GM12891 (cell line): ENCODE data around the gene PIAS4.

ENCODE experiments used
- DNase-seq: peaks from one replicate; pipeline ENCODE4 v3.0.0; 2011; ENCODE audit warnings: low spot score; ENCODE audit not compliant: insufficient read length
- FAIRE-seq: peaks from 2 replicates; lab custom pipeline; 2011; peaks lifted over from hg19 to GRCh38; lab: Jason Lieb, UNC
- PAX5 ChIP-seq: IDR thresholded peaks from 2 replicates; pipeline ENCODE4 v1.6.1; 2011; ENCODE audit warnings: low read length, moderate library complexity, mild to moderate bottlenecking; ENCODE audit not compliant: insufficient read depth, severe bottlenecking
- POLR2A ChIP-seq: IDR thresholded peaks from 2 replicates; pipeline ENCODE4 v1.6.1; 2011; ENCODE audit warnings: low read depth, low read length, control low read depth
- POLR2AphosphoS5 ChIP-seq: IDR thresholded peaks from 2 replicates; pipeline ENCODE4 v1.6.1; 2011; ENCODE audit warnings: low read depth, low read length, control low read depth
- POU2F2 ChIP-seq: IDR thresholded peaks from 2 replicates; pipeline ENCODE4 v1.6.1; 2011; ENCODE audit warnings: low read depth, mild to moderate bottlenecking, control low read depth, low read length, moderate library complexity
- SPI1 ChIP-seq: IDR thresholded peaks from 2 replicates; pipeline ENCODE4 v1.6.1; 2011; ENCODE audit warnings: low read depth, low read length, control low read depth
- TAF1 ChIP-seq: IDR thresholded peaks from 2 replicates; pipeline ENCODE4 v1.6.1; 2011; ENCODE audit warnings: low read depth, low read length, control low read depth

Gene PIAS4

GRCh38 chr19:4061683-4062418 is 54.3 kb downstream of the PIAS4 start:
- no peak for DNase-seq
- FAIRE-seq: no peak
- no peak for TF ChIP-seq POLR2A

GRCh38 chr19:4062419-4063368 is 55.2 kb downstream of the PIAS4 start:
- no peak for DNase-seq
- peak; percentile 43 for FAIRE-seq

GRCh38 chr19:4063369-4064148 is 56.0 kb downstream of the PIAS4 start:
- FAIRE-seq (peak; percentile 5), DNase-seq (no peak)
- TF ChIP-seq TAF1: no peak
- TF ChIP-seq POLR2A: no peak
- no peak for TF ChIP-seq POU2F2
- no peak for TF ChIP-seq PAX5
- no peak for TF ChIP-seq POLR2AphosphoS5

More at GRCh38 chr19:4062419-4063368, 55.2 kb downstream of the PIAS4 start:
- peak; percentile 13; the same call in 1 of the 2 replicates for TF ChIP-seq POLR2A
- no peak for TF ChIP-seq POLR2AphosphoS5
- no peak for TF ChIP-seq POU2F2
- no peak for TF ChIP-seq TAF1

GRCh38 chr19:4064149-4064495 is 56.6 kb downstream of the PIAS4 start:
- no peak for FAIRE-seq
- TF ChIP-seq PAX5 (no peak), SPI1 (no peak), POLR2AphosphoS5 (no peak), TAF1 (no peak), POU2F2 (no peak), POLR2A (no peak)

GRCh38 chr19:4064496-4065260 is 57.1 kb downstream of the PIAS4 start:
- FAIRE-seq (peak; percentile 59), DNase-seq (no peak)

More at GRCh38 chr19:4064149-4064495, 56.6 kb downstream of the PIAS4 start:
- no peak for DNase-seq

GRCh38 chr19:4065430-4066175 is 58.1 kb downstream of the PIAS4 start:
- peak; percentile 99 for DNase-seq
- TF ChIP-seq POU2F2 (peak; percentile 66; the same call in 1 of the 2 replicates), SPI1 (no peak)
- peak; percentile 97 for FAIRE-seq

More at GRCh38 chr19:4064496-4065260, 57.1 kb downstream of the PIAS4 start:
- no peak for TF ChIP-seq POU2F2
- TF ChIP-seq TAF1: no peak
- TF ChIP-seq POLR2A: no peak
- no peak for TF ChIP-seq POLR2AphosphoS5
- TF ChIP-seq SPI1: no peak
- TF ChIP-seq PAX5: no peak

- FAIRE-seq (no peak), DNase-seq (no peak)
- TF ChIP-seq SPI1: no peak
- TF ChIP-seq TAF1: no peak
- no peak for TF ChIP-seq POU2F2
- no peak for TF ChIP-seq PAX5
- TF ChIP-seq POLR2A: no peak
- TF ChIP-seq POLR2AphosphoS5: no peak
These were observed 58.7 kb downstream of the PIAS4 start for GRCh38 chr19:4066176-4066606.

- FAIRE-seq: peak; percentile 91
- TF ChIP-seq POLR2A (0 out of 2 replicates have a peak, but pooled peaks have one; percentile 27), POU2F2 (no peak), TAF1 (0 out of 2 replicates have a peak, but pooled peaks have one; percentile 25)
- no peak for DNase-seq
These were observed 59.3 kb downstream of the PIAS4 start, which contains the start of gene ZBTB7A for GRCh38 chr19:4066682-4067395. TSS of gene ZBTB7A (minus strand) at chr19:4066899. CDS start at chr19:4055232, 11,667 bp downstream.
